H1 (cell line): ENCODE measurements around the gene UCP2. TPM values are rescaled to one million over a fixed set of nuclear protein-coding genes. Genes with fewer than 3 reads are reported as not detected.

Experiments used
- FOSL1 ChIP-seq: IDR thresholded peaks from 2 replicates; pipeline ENCODE4 v1.6.1; 2011; ENCODE audit warnings: mild to moderate bottlenecking, low read depth, low read length, moderate library complexity; ENCODE audit not compliant: insufficient read depth
- JUN ChIP-seq: IDR thresholded peaks from 2 replicates; pipeline ENCODE4 v1.6.1; 2011; ENCODE audit warnings: low read depth, mild to moderate bottlenecking, improper control_type of control experiment, low read length
- ZNF274 ChIP-seq: IDR thresholded peaks from 2 replicates; pipeline ENCODE4 v1.7.0; 2012; ENCODE audit warnings: low read length, borderline replicate concordance; ENCODE audit errors: extremely low read depth
- polyA plus RNA-seq, 7 experiments: library from polyadenylated mRNA; depleted of rRNA in 3 of 7; stranded (reverse) in 5 of 7; unstranded in 2 of 7; fragments of >200 nt in 5 of 7; fragments of 200-250 nt in 2 of 7; gene quantifications; 1 replicate in 5 of 7; 2 replicates in 1 of 7; 4 replicates in 1 of 7; pipeline versions ENCODE4 v1.2.1 to v1.2.3, GENCODE V29; 2011 to 2013; ENCODE audit warnings: missing spikeins in 2 of 7, mixed read lengths in 2 of 7
- total RNA-seq: library from RNA; stranded (reverse); fragmentation: NEBNext Ultra II Directional; extraction: Animal tissue kit (Norgen Biotek cat#: 25700); gene quantifications from 2 replicates; pipeline ENCODE4 v1.2.1, GENCODE V29; 2021

Gene UCP2
- total and polyA plus RNA-seq, 2 of the 8 experiments (the other 6 are each of a cell fraction or from before 2014, with no cell fraction given) = 46.2 to 55.2 TPM

DNA sequence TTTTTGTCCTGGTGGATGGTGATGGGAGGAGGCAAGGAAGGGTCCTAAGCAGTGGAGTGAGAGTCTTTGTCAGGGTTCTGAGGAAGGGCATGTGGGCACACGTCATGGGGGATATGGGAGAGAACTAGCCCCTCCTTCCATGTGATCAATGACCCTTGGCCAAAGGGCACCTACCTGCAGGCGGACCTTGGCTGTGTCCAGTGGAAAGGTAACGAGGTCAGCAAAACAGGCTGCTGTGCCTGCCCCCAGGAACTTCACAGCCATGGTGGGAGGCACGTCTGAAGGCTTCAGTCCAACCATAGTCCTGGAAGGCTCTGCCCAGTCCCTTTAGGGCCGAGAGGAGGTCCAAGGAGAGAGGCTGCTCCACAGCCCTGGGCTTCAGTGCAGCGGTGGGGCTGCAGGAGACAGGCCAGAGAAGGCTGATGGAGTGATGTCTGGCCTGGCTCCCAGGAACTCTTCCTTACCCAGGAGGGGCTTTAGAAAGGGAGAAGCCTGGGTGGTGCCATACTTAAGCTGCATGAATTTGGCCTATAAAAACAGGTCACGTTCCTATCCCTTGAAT lies 24.2 kb upstream of the UCP2 start (continued):
- TF ChIP-seq ZNF274 (no peak), JUN (no peak), FOSL1 (no peak)
